Esophagus squamous epithelium (tissue), 4 donors: ENCODE data around the gene KRTDAP.

Experiments used
- CTCF ChIP-seq, 6 experiments: fragments of 450-650 bp in 4 of 6; fragments of 200-600 bp in 2 of 6; sonication (generic) in 2 of 6; IDR thresholded peaks; one replicate each; pipeline ENCODE4 v1.5.1; 2016 to 2019; ENCODE audit warnings: antibody characterized with exemption in 6 of 6, mild to moderate bottlenecking in 4 of 6, moderate library complexity in 4 of 6
- POLR2A ChIP-seq, 4 donors: fragments of 450-650 bp; IDR thresholded peaks; one replicate each; pipeline ENCODE4 v1.6.1; 2017; ENCODE audit warnings: antibody characterized with exemption in 4 of 4, mild to moderate bottlenecking in 4 of 4, moderate library complexity in 3 of 4

GRCh38 chr19:35533201-35533821, 43.0 kb upstream of the KRTDAP start, which contains the start of gene GAPDHS:
- TF ChIP-seq CTCF (IDR thresholded peaks at IDR 0.05) (no peak), POLR2A (IDR thresholded peaks at IDR 0.05) (no peak)
